ENCODE measurements around the gene FBN2.

Gene FBN2

DNA sequence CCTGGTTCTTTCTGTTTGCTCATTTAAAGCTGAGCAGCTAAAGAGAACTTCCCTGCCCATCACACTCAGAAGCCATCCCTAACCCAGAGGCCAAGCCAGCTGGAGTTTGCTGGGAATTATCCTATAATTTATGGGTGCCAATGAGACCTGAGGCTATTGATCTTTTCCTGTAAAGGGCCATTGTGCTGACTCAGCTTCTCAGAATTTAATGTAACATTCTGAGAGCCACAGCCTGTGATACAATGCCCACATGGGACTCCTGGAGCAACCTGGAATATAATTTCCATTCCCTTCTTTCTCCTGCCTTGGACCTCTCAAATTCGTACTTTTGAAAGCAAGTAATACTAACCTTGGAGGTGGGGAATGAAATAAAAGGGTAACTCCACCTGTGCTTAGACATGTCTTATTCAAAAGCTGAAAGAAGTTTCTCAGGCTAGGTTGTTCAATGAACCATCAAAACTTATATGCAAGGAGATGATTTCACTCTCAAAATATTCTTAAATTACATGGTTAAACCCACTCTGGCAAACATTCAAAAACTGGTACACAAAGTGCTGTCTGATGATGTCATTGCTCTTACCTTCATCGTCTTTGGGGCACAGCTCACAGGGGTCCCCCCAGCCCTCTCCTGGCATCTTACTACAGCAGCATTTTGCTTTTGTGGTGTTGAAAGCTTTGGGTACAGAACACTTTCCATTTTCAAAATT, 247.7 kb downstream of the FBN2 start:
- DNase-seq, result peak; percentile 9

DNA sequence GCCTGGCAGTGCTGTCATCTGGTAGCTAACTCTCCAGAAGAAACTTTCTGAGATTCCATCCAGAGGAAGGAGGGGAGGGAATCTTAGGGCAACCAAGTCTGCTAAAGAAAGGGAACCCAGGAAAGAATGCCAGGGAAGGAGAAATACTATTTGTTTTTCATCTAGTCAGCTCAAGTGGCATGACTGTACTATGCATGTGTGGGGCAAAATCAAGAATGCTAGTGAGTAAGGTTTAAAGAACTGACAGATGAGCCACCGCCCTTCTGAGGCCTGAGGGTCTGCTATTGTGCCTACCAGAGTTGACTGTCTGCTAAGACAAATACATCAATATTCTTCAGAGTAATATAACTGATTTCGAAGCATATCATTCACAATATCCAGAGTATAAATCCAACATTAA, 250.3 kb downstream of the FBN2 start:
- DNase-seq, result no peak

DNA sequence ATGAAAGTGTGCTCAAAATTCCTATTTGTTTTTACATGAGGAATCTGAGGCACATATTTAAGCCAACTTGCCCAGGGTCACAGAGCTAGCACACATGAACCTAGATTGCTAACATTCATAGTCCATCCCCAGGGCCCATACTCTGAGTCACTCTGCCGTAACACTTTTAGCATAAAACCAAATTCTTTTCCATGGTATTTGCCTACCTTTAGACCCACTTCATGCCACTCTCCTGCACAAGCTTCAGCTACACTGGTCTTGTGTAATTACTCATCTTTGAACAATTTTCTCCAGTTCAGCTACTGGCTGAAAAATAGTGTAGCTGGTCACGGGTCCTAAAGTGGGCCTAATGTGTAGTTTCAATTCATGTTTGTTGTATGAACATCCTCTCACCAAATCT, 253.8 kb downstream of the FBN2 start:
- no peak for DNase-seq

DNA sequence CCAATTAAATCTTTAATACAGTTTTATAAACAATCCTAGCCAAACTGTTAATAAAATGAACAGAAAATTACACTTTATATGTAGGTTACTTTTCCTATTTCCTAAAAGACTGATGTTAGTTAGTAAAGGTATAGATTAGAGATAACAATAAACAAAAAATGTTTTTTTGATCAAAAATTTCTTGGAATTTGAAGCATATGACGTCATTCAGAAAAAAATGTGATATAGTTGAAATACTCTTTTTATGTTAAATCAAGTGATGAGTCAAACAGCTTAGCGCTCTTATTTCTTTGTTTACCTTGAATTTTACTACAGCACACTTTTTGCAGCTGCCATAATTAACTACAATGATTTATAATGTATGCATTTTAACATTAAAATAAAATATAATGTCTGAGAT, 258.7 kb downstream of the FBN2 start:
- peak; percentile 22 for DNase-seq

DNA sequence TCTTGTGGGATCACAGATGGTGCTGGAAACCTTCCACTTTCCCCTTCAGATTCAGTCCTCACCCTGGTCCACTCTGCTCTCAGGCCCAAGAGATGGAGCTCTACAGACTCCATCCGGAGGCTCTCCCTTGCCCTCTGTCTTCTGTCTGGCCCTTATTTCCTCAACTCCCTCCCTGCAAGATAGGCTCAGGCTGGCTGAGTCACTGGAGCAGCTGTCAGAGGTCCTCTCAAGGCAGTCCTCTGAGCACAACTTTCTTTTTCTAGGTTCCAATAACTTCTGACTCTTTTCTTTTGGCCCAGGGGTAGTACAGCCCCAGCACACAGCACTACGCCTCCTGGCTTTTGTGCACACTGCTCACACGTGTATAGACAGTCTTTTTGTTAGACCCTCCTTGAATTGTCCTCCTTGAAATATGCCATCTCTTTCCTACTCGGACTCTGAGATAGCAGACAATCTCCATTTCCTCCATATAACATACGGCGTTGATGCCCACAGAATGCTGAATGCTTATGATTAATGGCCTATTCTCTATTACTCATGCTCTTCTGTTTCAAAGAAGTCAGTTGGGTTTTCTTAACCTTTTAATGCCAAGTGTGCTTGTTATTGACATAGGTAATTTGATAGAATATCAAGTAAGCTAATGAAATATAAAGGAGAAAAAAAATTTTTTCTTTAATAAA, 261.4 kb downstream of the FBN2 start:
- peak; percentile 72 for DNase-seq

DNA sequence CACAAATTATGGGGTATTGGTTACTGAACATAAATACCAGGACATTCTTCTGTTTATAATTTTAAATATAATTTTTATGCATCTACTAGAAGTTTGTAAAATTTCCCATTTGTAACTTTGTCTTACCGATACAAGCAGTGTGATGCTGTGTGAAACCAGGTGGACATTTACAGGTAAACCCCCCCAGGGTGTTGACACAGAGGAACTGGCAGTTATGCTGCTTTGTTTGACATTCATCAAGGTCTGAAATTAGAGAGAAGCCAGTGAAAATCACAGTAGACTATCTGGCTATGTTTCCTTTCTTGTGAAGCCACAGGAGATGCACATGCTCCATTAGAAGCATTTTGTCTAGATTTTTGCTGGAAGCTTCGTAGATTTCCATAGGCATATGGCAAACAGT, 263.6 kb downstream of the FBN2 start:
- DNase-seq, result no peak

DNA sequence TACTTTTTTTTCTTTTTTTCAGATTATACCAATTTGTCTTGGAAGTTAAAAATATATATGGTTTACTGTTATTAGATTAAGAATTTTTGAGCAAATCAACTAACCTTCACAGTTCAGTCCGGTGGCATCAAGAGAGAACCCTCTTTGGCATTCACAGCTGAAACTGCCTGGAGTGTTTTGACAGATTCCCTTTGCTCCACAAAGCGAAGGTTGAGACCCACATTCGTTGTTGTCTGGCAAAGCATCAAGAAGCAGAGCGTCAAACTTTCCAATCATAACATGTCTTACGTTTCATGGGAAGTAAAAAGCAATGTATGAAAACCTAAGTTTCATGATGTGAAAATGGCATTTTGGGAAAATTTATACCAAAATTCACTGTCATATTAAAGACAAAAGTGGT, 264.3 kb downstream of the FBN2 start:
- no peak for DNase-seq

DNA sequence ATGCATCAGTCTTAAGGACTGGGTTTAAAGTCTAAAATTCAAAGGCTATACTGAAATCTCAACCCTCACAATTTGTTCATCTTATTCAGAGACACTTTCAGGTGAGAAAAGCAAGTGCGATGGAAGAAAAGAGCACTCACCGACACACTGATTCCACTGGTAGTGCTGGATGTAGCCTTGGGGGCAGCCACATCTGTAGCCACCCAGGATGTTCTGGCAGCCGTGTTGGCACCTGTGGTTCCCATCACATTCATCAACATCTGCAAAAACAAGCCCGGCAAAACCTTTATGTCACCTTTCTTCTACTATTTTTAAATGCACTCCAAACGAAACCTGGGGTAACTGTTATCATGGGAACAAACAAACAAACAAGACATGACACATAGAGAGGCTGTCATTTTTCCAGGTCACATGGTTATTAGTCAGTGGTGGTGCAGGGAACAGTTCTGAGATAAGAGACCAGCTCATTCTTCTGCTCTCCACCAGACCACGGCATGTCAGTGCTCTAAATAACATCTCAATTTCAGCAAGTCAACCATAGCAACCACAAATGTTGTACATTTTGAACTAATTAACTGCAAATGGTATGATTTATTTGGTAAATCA, 266.1 kb downstream of the FBN2 start:
- peak; percentile 52 for DNase-seq

DNA sequence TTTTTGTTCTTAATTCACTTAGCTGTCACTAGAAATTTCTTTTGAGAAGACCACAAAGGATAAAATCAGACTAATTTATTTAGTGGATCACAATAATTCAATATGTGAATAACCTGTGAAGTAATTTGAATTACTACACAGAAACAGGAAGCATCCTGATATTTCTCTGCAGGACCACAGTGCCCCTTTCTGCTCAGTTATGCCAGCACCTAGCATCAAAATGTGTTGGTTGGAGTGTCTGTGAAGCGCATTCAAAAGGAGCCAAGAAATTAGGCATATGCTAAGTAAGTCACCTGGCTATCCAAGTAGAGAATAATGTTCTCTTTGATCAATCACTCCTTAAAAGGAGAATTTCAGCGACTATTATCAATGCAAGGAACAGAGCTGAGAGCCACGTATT, 267.0 kb downstream of the FBN2 start:
- no peak for DNase-seq

DNA sequence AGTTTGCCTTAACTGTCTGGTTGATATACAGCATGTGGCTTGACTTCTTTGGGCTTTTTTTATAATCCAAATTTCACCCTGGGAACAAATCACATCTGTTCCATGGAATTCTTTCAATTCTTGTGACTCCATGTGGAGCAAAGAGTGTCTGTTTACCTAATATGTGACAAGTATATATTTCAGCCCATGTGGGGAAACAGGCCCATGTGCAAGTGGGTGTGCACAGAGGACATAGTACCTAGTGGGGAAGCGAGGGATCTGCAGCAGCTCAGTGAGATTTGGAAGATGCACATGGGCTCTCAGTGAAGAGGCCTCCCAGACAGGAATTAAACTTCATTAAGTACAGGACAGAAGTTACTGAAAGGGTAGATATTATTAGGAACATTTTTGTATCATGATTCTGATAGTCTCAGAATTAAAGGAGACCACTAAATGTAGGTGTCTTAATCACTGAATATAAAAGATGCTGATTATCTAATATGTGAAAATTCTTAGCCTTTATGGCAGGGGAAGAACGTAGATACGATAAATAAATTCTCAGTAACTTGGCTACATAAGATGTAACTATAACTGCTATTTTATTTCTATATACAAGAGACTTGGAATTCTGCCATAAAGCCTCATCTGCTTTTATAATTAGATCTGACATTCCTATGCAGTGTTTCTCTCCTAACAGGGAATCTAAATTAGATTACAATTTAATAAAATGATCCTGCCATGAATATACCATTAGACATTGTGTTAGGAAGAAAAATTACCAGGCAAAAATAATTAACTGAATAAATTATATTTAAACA, 273.3 kb downstream of the FBN2 start:
- no peak for DNase-seq

DNA sequence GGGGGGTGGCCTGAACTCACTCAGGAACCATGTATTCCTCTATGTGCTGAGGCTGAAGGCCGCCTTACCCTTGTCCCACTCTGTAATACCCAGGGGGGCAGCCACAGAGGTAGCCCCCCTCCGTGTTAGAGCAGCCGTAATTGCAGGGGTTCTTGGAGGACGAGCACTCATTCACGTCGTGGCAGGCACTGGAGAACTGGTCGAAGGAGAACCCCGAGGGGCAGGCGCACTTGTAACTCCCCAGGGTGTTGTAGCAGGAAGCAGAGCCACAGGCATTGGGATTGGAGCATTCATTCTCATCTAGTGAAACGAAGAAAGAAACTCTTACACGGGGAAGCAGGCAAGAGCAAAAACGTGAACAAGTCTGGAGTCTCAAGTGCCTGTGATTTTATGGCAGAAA, 274.7 kb downstream of the FBN2 start:
- no peak for DNase-seq

DNA sequence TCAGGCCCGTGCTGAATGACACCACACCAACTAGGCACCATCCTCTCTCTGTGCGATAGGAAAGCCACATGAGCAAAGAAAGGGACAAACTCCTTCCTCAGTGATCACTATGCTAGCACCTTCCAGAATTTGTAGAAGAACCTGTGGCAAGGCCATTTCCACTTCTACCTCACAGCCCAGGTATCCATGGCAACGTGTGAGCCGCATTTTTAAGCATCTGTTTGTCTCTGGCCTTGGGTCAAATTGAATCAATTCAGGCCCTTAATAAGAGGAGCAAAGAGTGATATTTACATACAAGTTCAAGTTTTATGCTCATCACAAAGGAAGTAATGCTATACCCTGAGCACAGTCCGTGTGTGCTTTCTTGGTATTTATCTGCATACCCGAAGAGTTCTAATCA, 275.1 kb downstream of the FBN2 start:
- no peak for DNase-seq

DNA sequence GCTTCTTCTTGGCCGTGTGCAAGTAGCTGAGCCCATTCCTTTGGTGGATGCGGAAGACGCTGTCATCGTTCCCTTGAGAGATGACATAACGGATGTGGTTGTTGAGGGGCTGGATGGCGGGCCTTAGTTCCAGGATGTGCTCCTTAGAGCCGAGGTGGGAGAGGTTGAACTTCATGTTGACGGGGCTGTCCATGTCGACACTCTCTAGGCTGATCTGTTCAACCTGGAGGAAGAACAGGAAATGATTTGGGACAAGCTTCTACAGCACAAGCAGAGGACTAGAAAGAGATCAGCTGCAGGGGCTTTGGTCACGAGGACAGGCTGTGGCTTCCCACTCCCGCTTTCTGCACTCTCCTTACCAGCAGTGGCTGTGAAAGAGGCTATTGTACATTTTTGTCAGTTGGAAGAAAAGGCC, 278.4 kb downstream of the FBN2 start:
- DNase-seq, result no peak

DNA sequence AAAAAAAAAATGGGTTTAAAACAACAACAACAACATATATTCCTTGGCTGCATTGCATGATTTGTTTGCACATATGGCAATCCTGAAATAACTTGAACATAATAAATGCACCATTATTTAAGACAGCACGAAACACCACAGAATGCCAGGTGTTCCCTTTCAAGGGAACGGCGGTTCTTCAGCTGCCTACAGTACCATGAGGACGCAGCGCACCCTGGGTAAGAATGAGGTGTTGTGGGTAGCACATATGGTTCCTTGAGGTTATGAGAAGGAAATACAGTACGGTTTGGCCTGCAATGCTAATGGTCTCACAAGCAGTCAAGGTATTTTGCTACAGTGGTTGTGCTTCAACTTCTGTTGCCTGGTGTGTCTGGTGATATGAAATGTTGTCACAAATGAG, 279.7 kb downstream of the FBN2 start:
- no peak for DNase-seq

DNA sequence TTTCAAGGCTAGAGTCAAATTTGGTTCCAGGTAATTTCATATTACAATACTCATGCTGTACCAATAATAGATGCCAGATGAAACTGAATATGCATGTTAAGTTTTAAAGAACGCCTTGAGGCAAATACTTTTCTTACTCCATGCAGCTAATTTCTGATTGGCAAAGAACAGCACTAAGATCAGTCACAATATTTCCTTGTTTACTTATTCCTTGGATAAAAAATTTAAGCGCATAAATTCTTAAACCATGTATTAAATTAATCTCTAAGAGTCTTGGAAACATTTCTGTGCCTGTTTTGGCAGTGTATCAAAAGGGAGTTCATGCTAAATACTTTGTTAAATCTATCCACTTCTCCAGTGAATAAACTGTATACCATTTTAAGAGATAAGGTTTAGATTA, 281.0 kb downstream of the FBN2 start:
- no peak for DNase-seq

DNA sequence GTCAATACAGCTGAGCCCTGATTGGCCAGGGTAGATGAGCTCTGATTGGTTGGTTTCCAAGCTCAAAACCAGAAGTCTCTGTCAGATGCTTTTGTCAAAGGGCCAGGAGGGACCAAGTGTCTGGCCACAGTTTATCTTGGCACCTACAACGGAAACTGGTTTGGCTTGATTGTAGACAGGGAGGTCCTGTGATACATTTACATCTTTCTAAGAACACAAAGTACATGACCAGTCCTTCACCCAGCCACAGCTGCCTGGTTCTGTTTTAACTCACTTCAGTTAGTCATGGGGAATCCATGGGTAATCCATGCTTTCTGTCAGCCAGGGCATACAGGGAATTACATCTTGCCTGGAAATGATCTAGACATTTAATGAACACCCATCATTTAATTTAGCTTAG, 283.3 kb downstream of the FBN2 start:
- DNase-seq, result no peak

DNA sequence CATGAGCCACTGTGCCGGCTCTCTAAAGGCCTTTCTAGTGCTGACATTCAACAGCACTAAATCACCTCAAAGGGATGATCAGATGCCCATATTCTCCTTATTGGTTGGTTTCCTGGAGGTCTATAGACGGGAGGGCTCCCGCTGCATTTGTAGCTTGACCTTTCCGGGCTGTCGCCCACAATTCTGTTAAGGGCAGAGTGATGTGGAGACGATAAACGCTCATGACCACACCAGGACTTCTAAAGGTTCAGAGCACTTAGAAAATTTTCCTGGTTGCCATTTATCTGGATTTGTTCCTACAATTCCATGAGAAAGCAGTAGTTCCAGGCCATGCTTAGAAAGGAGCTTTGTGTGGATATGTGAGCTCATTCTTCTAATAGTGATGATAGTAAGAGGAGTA, 284.2 kb downstream of the FBN2 start:
- no peak for DNase-seq

DNA sequence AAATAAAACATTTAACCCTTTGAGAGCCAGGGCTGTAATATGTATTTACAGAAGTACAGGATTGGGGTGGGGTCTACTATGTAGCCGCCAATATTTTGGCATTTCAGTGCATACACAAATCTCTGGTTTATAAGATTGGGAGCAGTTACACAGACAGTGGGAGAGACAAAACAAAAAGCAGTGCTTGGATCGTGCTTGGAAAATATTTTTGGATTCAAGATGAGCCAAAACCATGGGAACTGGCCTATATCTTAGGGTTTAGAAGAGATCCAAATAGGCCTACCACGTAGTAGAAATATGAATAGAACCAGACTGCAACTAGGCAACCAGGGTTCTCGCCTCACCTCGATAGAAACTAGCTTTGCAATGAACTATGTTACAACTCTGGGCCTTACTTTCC, 284.9 kb downstream of the FBN2 start:
- DNase-seq, result no peak

DNA sequence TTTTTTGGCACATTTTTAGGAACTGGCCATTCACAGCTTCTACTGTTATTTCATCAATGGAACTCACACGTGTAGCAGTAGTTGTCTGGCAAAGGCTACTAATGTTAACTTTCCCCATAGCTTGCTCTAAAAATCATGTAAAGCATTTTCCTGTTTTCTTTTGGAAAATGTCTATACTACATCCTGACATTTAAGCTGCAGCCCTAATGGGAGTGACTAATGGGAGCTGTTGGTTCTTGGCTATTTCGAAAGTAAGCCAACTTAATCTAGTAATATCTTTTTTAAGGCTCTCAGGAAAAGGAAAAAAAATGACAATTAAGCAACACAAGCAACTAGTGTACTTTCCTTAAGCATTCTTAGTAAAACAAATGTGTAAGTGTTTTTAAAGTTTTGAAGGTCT, 285.3 kb downstream of the FBN2 start:
- peak; percentile 58 for DNase-seq

DNA sequence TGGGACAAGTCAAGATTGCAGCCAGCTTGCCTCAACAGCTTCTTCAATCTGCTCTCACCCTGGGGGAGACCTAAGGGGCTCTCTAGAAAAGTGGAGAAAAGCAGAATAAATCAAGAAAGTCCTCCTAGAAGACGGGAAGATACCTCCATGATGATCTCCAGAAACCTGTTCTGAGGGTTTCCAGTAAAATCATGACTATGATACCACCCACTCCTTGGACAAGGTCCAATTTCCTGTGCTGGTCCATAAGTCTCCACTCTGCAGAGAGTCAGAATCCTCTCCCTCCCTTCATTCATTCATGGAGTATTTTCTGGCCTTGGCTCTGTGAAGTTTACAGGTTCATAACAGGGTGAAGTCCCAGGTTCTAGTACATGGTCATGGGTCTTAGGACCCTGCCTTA, 285.8 kb downstream of the FBN2 start:
- DNase-seq, result no peak

DNA sequence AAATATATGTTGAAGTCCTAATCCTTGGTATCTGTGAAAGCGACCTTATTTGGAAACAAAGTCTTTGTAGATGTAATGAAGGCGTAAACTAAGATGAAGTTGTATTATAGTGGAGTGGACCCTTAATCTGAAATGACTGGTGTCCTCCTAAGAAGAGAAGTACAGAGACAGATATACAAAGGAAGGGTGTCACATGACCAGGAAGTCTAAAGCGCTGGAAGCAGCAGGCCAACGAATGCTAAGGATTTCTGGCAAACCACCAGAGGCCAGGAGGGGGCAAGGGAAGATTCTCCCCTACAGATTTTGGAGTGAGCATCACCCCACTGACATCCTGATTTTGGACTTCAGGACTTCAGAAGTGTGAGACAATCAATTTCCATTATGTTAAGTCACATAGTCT, 292.1 kb downstream of the FBN2 start:
- DNase-seq, result no peak

DNA sequence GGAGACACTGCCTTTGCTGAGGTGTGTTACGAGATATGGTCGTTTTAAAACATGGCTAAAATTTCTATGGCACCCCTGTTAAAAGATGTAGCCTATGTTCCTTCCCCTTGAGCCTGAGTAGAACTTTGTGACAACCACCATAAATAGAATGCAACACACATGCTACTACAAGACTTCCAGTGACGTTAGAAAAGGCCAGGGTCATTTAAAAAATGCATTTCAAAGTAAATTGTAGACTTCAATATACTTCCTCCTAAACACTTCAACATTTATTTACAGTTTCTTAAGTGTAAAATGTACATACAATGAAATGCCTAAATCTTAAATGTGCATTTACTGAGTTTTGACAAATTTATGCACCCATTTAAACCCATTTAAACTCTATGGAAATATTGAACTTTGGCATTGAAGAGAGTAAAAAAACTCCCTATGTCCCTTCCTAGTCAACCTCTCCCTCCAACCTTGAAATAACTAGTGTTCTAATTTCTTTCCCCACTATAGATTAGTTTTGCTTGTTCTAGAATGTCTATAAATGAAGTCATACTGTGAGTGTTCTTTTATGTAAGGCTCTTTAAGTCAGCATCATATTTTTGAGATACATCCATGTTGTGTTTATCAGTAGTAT, 294.0 kb downstream of the FBN2 start:
- no peak for DNase-seq

DNA sequence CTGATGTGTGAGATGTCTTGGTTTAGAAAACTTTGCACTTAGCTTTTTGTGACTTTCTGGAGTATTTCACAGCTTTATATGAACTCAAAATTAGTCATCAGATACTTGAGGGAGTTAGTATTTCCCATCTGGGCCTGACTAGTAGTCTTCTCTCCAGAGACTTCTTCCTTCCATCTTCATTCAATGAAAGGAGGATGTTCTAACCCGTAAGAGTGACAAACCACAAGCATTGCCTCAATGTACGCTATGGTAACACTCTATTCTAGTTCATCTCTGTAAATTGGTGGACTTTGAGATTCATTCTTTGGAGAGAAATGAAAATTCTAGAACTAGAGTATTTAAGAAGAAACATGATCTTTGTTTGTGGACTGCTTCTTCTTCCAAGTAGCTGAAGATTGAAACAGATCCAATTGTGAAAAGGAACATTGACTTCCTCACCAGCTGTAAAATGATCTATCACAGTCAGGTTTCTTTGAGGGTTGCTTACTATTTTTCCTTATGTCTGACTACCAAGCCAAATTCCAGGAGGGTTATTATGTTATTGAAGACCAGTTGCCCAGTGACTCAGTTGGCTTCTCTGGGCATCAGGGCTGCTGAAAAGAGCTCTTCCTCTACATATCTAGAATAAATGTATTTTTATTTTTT, 296.9 kb downstream of the FBN2 start:
- peak; percentile 48 for DNase-seq
